ENCODE data around the gene NPRL2. TPM values are rescaled to one million over a fixed set of nuclear protein-coding genes. Genes with fewer than 3 reads are reported as not detected.

The NPRL2 gene
- total and polyA plus RNA-seq, 2 of the 8 experiments (the other 6 are each of a cell fraction or from before 2014, with no cell fraction given): 28.4 to 51.4 TPM

DNA sequence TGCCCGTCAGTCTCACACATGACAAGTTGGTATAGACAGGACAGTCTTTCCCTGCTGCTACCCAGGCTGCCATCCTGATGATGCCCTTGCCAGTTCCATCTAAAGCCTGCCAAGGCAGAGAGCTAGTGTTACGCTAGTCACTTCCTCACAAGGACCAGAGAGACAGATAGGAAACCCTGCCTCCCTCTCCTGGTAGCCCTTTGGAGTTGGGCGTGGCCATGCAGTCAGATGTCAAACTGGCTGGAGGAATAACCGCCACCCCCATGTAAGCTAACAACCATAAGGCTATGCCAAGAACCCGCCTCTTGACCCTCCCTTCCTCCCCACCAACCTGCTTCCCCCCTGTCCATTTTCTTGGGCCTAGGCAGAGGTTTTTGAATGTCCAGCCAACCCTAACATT is 6.0 kb upstream of the NPRL2 start:
- FAIRE-seq (no peak), DNase-seq (ENCODE audit: low read depth in 1 of 2, low spot score in 2 of 2) (peak in 1 of 2 experiments; percentile 43)
- Histone ChIP-seq H2BK12ac (ENCODE audit: low read depth, low read length) (no peak overlapping the region), H3K23ac (ENCODE audit: insufficient read length) (no peak overlapping the region), H3K79me1 (ENCODE audit: low read depth, low read length) (peaks cover 16% of the 10 kb centered on the region), H2BK20ac (ENCODE audit: low read length) (no peak overlapping the region), H3K4me2 (ENCODE audit: insufficient read depth in 1 of 2, low read depth in 2 of 2, low read length in 2 of 2) (peak overlapping the region in 1 of 2 experiments; percentile 72; a peak in 1 of 4 replicates), H3K36me3 (ENCODE audit: control insufficient read depth in 2 of 4, insufficient read depth in 4 of 4, low read length in 3 of 4) (peaks cover 3 to 10% (median 5%) of the 10 kb centered on the region in 4 experiments; a peak in 5 of 8 replicates), H4K5ac (ENCODE audit: insufficient read length, low read depth, low read length) (no peak overlapping the region), H4K91ac (replicated peaks; ENCODE audit: insufficient read length, low read length) (no peak overlapping the region), H3K14ac (ENCODE audit: insufficient read length) (no peak overlapping the region), H3K56ac (replicated peaks; ENCODE audit: insufficient read length, low read depth, low read length) (no peak overlapping the region), H3K23me2 (ENCODE audit: low read depth, low read length) (peaks cover 10% of the 10 kb centered on the region; the same call in 1 of the 2 replicates), H3K9ac (replicated peaks in 1 of 4; ENCODE audit: extremely low read depth in 1 of 4, low read depth in 3 of 4, low read length in 3 of 4) (peak overlapping the region in 1 of 4 experiments; percentile 44; a peak in 1 of 7 replicates), H2BK5ac (ENCODE audit: low read depth, low read length) (no peak overlapping the region), H2BK15ac (ENCODE audit: low read length) (no peak overlapping the region), H3K4ac (replicated peaks; ENCODE audit: insufficient read length, low read depth, low read length) (no peak overlapping the region), H3K4me3 (ENCODE audit: extremely low read depth in 1 of 4, insufficient read depth in 2 of 4, low read depth in 3 of 4, low read length in 4 of 4) (peak overlapping the region in 1 of 4 experiments; percentile 8; a peak in 1 of 8 replicates), H3K9me3 (ENCODE audit: insufficient read depth in 2 of 2, low read depth in 1 of 2, low read length in 1 of 2) (no peaks in the 10 kb centered on the region), H3K79me2 (ENCODE audit: control insufficient read depth in 1 of 2, insufficient read depth in 2 of 2, low read length in 2 of 2) (peaks cover 0 to 26% of the 10 kb centered on the region in 2 experiments; a peak in 2 of 4 replicates), H4K8ac (ENCODE audit: extremely low read depth, insufficient read depth, low read length) (no peak overlapping the region), H3K4me1 (replicated peaks in 1 of 4; ENCODE audit: control insufficient read depth in 3 of 4, insufficient read depth in 4 of 4, low read length in 3 of 4) (peaks cover 0 to 16% (median 8%) of the 10 kb centered on the region in 4 experiments; a peak in 6 of 7 replicates), H2AFZ (ENCODE audit: low read length) (no peak overlapping the region), H3K27ac (ENCODE audit: low read depth, low read length) (no peak overlapping the region), H2BK120ac (replicated peaks; ENCODE audit: low read depth, low read length) (no peak overlapping the region), H3K27me3 (replicated peaks in 1 of 4; ENCODE audit: control insufficient read depth in 3 of 4, extremely low read depth in 1 of 4, insufficient read depth in 3 of 4, low read length in 3 of 4) (no peaks in the 10 kb centered on the region), H2AK5ac (ENCODE audit: low read depth, low read length) (no peak overlapping the region), H3K18ac (ENCODE audit: extremely low read depth, low read length) (no peak overlapping the region), H4K20me1 (replicated peaks in 1 of 2; ENCODE audit: control insufficient read depth in 1 of 2, insufficient read depth in 2 of 2, low read length in 2 of 2) (peaks cover 9 to 22% of the 10 kb centered on the region in 2 experiments)
- ChIA-PET POLR2A (ENCODE audit: partially characterized antibody) (interaction anchor here (1.0 to 2.0 kb wide), 6 partner anchors 8 to 63 kb away, joined by 3 to 8 read pairs (median 4); partner anchors contain the start of gene ZMYND10), CTCF (ENCODE audit: partially characterized antibody) (interaction anchor here (1.0 to 13.4 kb wide), 15 partner anchors 9 to 258 kb away, joined by 3 to 136 read pairs (median 6); partner anchors contain the start of gene ZMYND10)
- WGBS, 2 experiments (ENCODE audit: extremely low coverage in 1 of 2, insufficient coverage in 1 of 2, insufficient read length in 1 of 2, insufficient replicate concordance in 2 of 2, low coverage in 1 of 2, low lambda C conversion rate in 2 of 2, missing lambda C conversion rate in 1 of 2): 91% methylated on average over 5 of the region's 5 CpGs; no CpG with 5 or more reads in 1 of the 2 experiments
- TF ChIP-seq POLR2AphosphoS5 (IDR thresholded peaks at IDR 0.05; ENCODE audit: low read depth, low read length) (no peak), MAFK (IDR thresholded peaks at IDR 0.05; ENCODE audit: low read depth, low read length) (no peak), RFX5 (IDR thresholded peaks at IDR 0.05; ENCODE audit: borderline replicate concordance, low read depth, low read length) (no peak), TAF1 (IDR thresholded peaks at IDR 0.05; ENCODE audit: low read depth, low read length) (no peak), POU5F1 (IDR thresholded peaks at IDR 0.05; ENCODE audit: low read depth, low read length) (no peak), BCL11A (IDR thresholded peaks at IDR 0.05; ENCODE audit: low read depth in 2 of 2, low read length in 2 of 2) (no peak), CTBP2 (IDR thresholded peaks at IDR 0.05; ENCODE audit: borderline replicate concordance, insufficient read depth, insufficient read length, low read length) (no peak), TCF12 (IDR thresholded peaks at IDR 0.05; ENCODE audit: low read depth, low read length) (no peak)
- TF ChIP-seq, protein P1, sequence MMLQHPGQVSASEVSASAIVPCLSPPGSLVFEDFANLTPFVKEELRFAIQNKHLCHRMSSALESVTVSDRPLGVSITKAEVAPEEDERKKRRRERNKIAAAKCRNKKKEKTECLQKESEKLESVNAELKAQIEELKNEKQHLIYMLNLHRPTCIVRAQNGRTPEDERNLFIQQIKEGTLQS (IDR thresholded peaks at IDR 0.05; ENCODE audit: insufficient read depth, low read depth, low read length): no peak
- TF ChIP-seq, protein P2, sequence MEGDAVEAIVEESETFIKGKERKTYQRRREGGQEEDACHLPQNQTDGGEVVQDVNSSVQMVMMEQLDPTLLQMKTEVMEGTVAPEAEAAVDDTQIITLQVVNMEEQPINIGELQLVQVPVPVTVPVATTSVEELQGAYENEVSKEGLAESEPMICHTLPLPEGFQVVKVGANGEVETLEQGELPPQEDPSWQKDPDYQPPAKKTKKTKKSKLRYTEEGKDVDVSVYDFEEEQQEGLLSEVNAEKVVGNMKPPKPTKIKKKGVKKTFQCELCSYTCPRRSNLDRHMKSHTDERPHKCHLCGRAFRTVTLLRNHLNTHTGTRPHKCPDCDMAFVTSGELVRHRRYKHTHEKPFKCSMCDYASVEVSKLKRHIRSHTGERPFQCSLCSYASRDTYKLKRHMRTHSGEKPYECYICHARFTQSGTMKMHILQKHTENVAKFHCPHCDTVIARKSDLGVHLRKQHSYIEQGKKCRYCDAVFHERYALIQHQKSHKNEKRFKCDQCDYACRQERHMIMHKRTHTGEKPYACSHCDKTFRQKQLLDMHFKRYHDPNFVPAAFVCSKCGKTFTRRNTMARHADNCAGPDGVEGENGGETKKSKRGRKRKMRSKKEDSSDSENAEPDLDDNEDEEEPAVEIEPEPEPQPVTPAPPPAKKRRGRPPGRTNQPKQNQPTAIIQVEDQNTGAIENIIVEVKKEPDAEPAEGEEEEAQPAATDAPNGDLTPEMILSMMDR (IDR thresholded peaks at IDR 0.05; ENCODE audit: control extremely low read depth in 1 of 3, insufficient read depth in 1 of 3, low read depth in 1 of 3, low read length in 3 of 3): no peak

All from H1 (cell line).